Measurements from ENCODE around the gene SEC14L6.

GRCh38 chr22:30500628-30501027 is 45.9 kb downstream of the SEC14L6 start:
- TF ChIP-seq, protein P1, sequence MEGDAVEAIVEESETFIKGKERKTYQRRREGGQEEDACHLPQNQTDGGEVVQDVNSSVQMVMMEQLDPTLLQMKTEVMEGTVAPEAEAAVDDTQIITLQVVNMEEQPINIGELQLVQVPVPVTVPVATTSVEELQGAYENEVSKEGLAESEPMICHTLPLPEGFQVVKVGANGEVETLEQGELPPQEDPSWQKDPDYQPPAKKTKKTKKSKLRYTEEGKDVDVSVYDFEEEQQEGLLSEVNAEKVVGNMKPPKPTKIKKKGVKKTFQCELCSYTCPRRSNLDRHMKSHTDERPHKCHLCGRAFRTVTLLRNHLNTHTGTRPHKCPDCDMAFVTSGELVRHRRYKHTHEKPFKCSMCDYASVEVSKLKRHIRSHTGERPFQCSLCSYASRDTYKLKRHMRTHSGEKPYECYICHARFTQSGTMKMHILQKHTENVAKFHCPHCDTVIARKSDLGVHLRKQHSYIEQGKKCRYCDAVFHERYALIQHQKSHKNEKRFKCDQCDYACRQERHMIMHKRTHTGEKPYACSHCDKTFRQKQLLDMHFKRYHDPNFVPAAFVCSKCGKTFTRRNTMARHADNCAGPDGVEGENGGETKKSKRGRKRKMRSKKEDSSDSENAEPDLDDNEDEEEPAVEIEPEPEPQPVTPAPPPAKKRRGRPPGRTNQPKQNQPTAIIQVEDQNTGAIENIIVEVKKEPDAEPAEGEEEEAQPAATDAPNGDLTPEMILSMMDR (IDR thresholded peaks at IDR 0.05; ENCODE audit: insufficient read depth, low read length, poor library complexity, severe bottlenecking) = no peak
- TF ChIP-seq EZH2phosphoT487 (conservative IDR thresholded peaks at IDR 0.05; ENCODE audit: low read length) = no peak
